CD4-positive, alpha-beta memory T cell (primary cell): Measurements from ENCODE around the gene DSTN. TPM values are rescaled to one million over a fixed set of nuclear protein-coding genes. Genes with fewer than 3 reads are reported as not detected.
A peak's percentile ranks its signal among the peaks of the same experiment; 100 is the strongest.

ENCODE experiments used
- CTCF ChIA-PET: fragments of 350-600 bp; sonication (Branson Sonifier 250); formaldehyde crosslinking; loops from one replicate; lab custom pipeline; 2021; ENCODE audit warnings: inconsistent platforms; ENCODE audit not compliant: partially characterized antibody; lab: Charles Lee
- POLR2A ChIA-PET: fragments of 350-600 bp; sonication (Branson Sonifier 250); formaldehyde crosslinking; loops from one replicate; lab custom pipeline; 2021; ENCODE audit not compliant: partially characterized antibody; lab: Charles Lee
- DNase-seq, 5 donors: peaks; one replicate each; pipeline versions ENCODE4 v3.0.0 to v3.0.0-alpha.2; 2020 to 2022; ENCODE audit warnings: mixed read lengths in 1 of 5
- H3K27ac ChIP-seq: one replicate; pipeline ENCODE4 v1.7.0; 2013; ENCODE audit warnings: low read depth, low read length
- H3K27me3 ChIP-seq: 2 replicates; pipeline ENCODE4 v1.7.0; 2013; ENCODE audit warnings: mild to moderate bottlenecking, low read length, moderate library complexity; ENCODE audit not compliant: insufficient read depth
- H3K36me3 ChIP-seq: 2 replicates; pipeline ENCODE4 v1.7.0; 2013; ENCODE audit warnings: mild to moderate bottlenecking, low read length, moderate library complexity; ENCODE audit not compliant: insufficient read depth
- H3K4me1 ChIP-seq: 2 replicates; pipeline ENCODE4 v1.7.0; 2013; ENCODE audit warnings: mild to moderate bottlenecking, low read length, moderate library complexity; ENCODE audit not compliant: insufficient read depth
- H3K4me3 ChIP-seq, 2 donors: one replicate each; pipeline ENCODE4 v1.7.0; 2013; ENCODE audit warnings: low read length in 2 of 2, mild to moderate bottlenecking in 1 of 2
- H3K9me3 ChIP-seq, 2 donors: one replicate each; pipeline ENCODE4 v1.7.0; 2013; ENCODE audit warnings: low read length in 2 of 2, control low read depth in 1 of 2; ENCODE audit not compliant: control insufficient read depth in 1 of 2
- H3K27ac Mint-ChIP-seq, 7 donors: one replicate each; pipeline ENCODE4 v1.8.0; 2020 to 2021; ENCODE audit warnings: mixed read lengths in 7 of 7, mild to moderate bottlenecking in 6 of 7, inconsistent platforms in 3 of 7, moderate library complexity in 3 of 7
- H3K27me3 Mint-ChIP-seq, 2 donors: one replicate each; pipeline ENCODE4 v1.8.0; 2020 to 2021; ENCODE audit warnings: mixed read lengths in 2 of 2
- H3K36me3 Mint-ChIP-seq, 2 donors: one replicate each; pipeline ENCODE4 v1.8.0; 2020 to 2021; ENCODE audit warnings: mixed read lengths in 2 of 2, inconsistent platforms in 1 of 2, mild to moderate bottlenecking in 1 of 2
- H3K4me1 Mint-ChIP-seq, 4 donors: one replicate each; pipeline ENCODE4 v1.8.0; 2020 to 2021; ENCODE audit warnings: mixed read lengths in 4 of 4, mild to moderate bottlenecking in 1 of 4
- H3K4me3 Mint-ChIP-seq, 8 donors: one replicate each; pipeline ENCODE4 v1.8.0; 2020 to 2021; ENCODE audit warnings: mixed read lengths in 8 of 8, mild to moderate bottlenecking in 7 of 8, moderate library complexity in 6 of 8, inconsistent platforms in 3 of 8
- H3K9me3 Mint-ChIP-seq, 8 donors: one replicate each; pipeline ENCODE4 v1.8.0; 2020 to 2021; ENCODE audit warnings: mixed read lengths in 8 of 8, mild to moderate bottlenecking in 5 of 8, inconsistent platforms in 3 of 8, moderate library complexity in 1 of 8
- intact Hi-C: fragments of 100-400 bp; cut with micrococcal nuclease; formaldehyde crosslinking; loops from one replicate; pipeline ENCODE4 v1.15.1; 2023
- polyA plus RNA-seq, 2 donors: library from polyadenylated mRNA; unstranded; fragments of 300-500 nt; fragmentation: Illumina TruSeq; gene quantifications; one replicate each; pipeline ENCODE4 v1.2.3, GENCODE V29; 2021
- total RNA-seq, 2 experiments: library from RNA; stranded (reverse); gene quantifications; one replicate each; pipeline ENCODE4 v1.2.3, GENCODE V29; 2021

Gene DSTN
- total and polyA plus RNA-seq, 4 experiments from 2014 or later: 43.1 to 212 (median 98.3) TPM

- Mint-ChIP-seq H3K27ac (peak overlapping the region in 3 of 7 donors; percentile 42 to 75 (median 70)), H3K4me3 (no peak overlapping the region), H3K4me1 (no peaks in the 10 kb centered on the region), H3K36me3 (peaks cover 14 to 52% of the 10 kb centered on the region in 2 donors), H3K27me3 (no peaks in the 10 kb centered on the region), H3K9me3 (no peaks in the 10 kb centered on the region)
- ChIA-PET POLR2A (no interaction called here), CTCF (interaction anchor here (1.2 kb wide), 1 partner anchor 32 kb away, joined by 3 read pairs; no protein-coding TSS in a partner anchor)
- no peaks in the 10 kb centered on the region for H3K9me3 ChIP-seq
- intact Hi-C loops: no loop called here
- H3K27me3 ChIP-seq: no peaks in the 10 kb centered on the region
- no peak overlapping the region for H3K4me3 ChIP-seq
- no peak overlapping the region for H3K27ac ChIP-seq
- no peak for DNase-seq
- no peaks in the 10 kb centered on the region for H3K4me1 ChIP-seq
- H3K36me3 ChIP-seq: peaks cover 9% of the 10 kb centered on the region
Observed at GRCh38 chr20:17622086-17622850, 52.4 kb downstream of the DSTN start.

GRCh38 chr20:17622851-17623508 lies 53.1 kb downstream of the DSTN start:
- no peaks in the 10 kb centered on the region for H3K4me1 Mint-ChIP-seq
- no peak overlapping the region for H3K4me3 Mint-ChIP-seq
- CTCF ChIA-PET: interaction anchor here (1.2 kb wide), 1 partner anchor 32 kb away, joined by 3 read pairs; no protein-coding TSS in a partner anchor
- POLR2A ChIA-PET: no interaction called here
- no peaks in the 10 kb centered on the region for H3K27me3 ChIP-seq
- H3K36me3 Mint-ChIP-seq: peaks cover 14 to 56% of the 10 kb centered on the region in 2 donors
- no peaks in the 10 kb centered on the region for H3K9me3 Mint-ChIP-seq
- H3K27ac ChIP-seq: no peak overlapping the region
- peaks cover 9% of the 10 kb centered on the region for H3K36me3 ChIP-seq
- H3K4me3 ChIP-seq: no peak overlapping the region
- intact Hi-C loops: no loop called here
- no peaks in the 10 kb centered on the region for H3K27me3 Mint-ChIP-seq
- no peaks in the 10 kb centered on the region for H3K4me1 ChIP-seq
- no peaks in the 10 kb centered on the region for H3K9me3 ChIP-seq
- DNase-seq: no peak
- no peak overlapping the region for H3K27ac Mint-ChIP-seq

- no peaks in the 10 kb centered on the region for H3K4me1 Mint-ChIP-seq
- no peaks in the 10 kb centered on the region for H3K4me1 ChIP-seq
Observed at GRCh38 chr20:17624070-17624469, 54.2 kb downstream of the DSTN start.

GRCh38 chr20:17624551-17625245 lies 54.8 kb downstream of the DSTN start:
- intact Hi-C loops: no loop called here
- H3K27me3 Mint-ChIP-seq: no peaks in the 10 kb centered on the region
- H3K27ac ChIP-seq: no peak overlapping the region
- CTCF ChIA-PET: no interaction called here
- H3K4me3 Mint-ChIP-seq: no peak overlapping the region
- DNase-seq: no peak
- H3K27ac Mint-ChIP-seq: peak overlapping the region in 2 of 7 donors; percentile 36 to 43
- no peaks in the 10 kb centered on the region for H3K9me3 Mint-ChIP-seq
- no peaks in the 10 kb centered on the region for H3K4me1 ChIP-seq
- no peaks in the 10 kb centered on the region for H3K4me1 Mint-ChIP-seq
- no peaks in the 10 kb centered on the region for H3K27me3 ChIP-seq
- no peak overlapping the region for H3K4me3 ChIP-seq
- POLR2A ChIA-PET: no interaction called here
- peaks cover 5% of the 10 kb centered on the region for H3K36me3 ChIP-seq
- peaks cover 8 to 50% of the 10 kb centered on the region in 2 donors for H3K36me3 Mint-ChIP-seq
- no peaks in the 10 kb centered on the region for H3K9me3 ChIP-seq

More at GRCh38 chr20:17624070-17624469, 54.2 kb downstream of the DSTN start:
- no peak overlapping the region for H3K27ac ChIP-seq
- no peak overlapping the region for H3K4me3 ChIP-seq
- POLR2A ChIA-PET: no interaction called here
- CTCF ChIA-PET: no interaction called here
- DNase-seq: no peak
- H3K27me3 ChIP-seq: no peaks in the 10 kb centered on the region
- Mint-ChIP-seq H3K27ac (peak overlapping the region in 1 of 7 donors; percentile 36), H3K27me3 (no peaks in the 10 kb centered on the region), H3K4me3 (no peak overlapping the region), H3K36me3 (peaks cover 11 to 57% of the 10 kb centered on the region in 2 donors), H3K9me3 (no peaks in the 10 kb centered on the region)
- intact Hi-C loops: no loop called here
- no peaks in the 10 kb centered on the region for H3K9me3 ChIP-seq
- H3K36me3 ChIP-seq: peaks cover 5% of the 10 kb centered on the region

GRCh38 chr20:17625246-17626051 lies 55.6 kb downstream of the DSTN start:
- no peak overlapping the region for H3K4me3 Mint-ChIP-seq
- Histone ChIP-seq H3K9me3 (no peaks in the 10 kb centered on the region), H3K4me3 (no peak overlapping the region), H3K36me3 (peaks cover 5% of the 10 kb centered on the region), H3K27me3 (no peaks in the 10 kb centered on the region), H3K27ac (no peak overlapping the region), H3K4me1 (no peaks in the 10 kb centered on the region)
- DNase-seq: no peak
- H3K27me3 Mint-ChIP-seq: no peaks in the 10 kb centered on the region
- peaks cover 11 to 47% of the 10 kb centered on the region in 2 donors for H3K36me3 Mint-ChIP-seq
- ChIA-PET CTCF (no interaction called here), POLR2A (no interaction called here)
- no peaks in the 10 kb centered on the region for H3K4me1 Mint-ChIP-seq
- H3K27ac Mint-ChIP-seq: peak overlapping the region in 1 of 7 donors; percentile 48
- intact Hi-C loops: no loop called here
- H3K9me3 Mint-ChIP-seq: no peaks in the 10 kb centered on the region

- no peak overlapping the region for H3K4me3 ChIP-seq
Observed at GRCh38 chr20:17626217-17627007, 56.5 kb downstream of the DSTN start.

More at GRCh38 chr20:17626217-17627007, 56.5 kb downstream of the DSTN start:
- ChIA-PET POLR2A (no interaction called here), CTCF (no interaction called here)
- H3K36me3 ChIP-seq: peaks cover 5% of the 10 kb centered on the region
- Mint-ChIP-seq H3K9me3 (no peaks in the 10 kb centered on the region), H3K36me3 (peaks cover 11 to 46% of the 10 kb centered on the region in 2 donors), H3K27me3 (no peaks in the 10 kb centered on the region), H3K4me1 (no peaks in the 10 kb centered on the region), H3K4me3 (no peak overlapping the region), H3K27ac (peak overlapping the region in 2 of 7 donors; percentile 12 to 53)
- H3K4me1 ChIP-seq: no peaks in the 10 kb centered on the region
- H3K9me3 ChIP-seq: no peaks in the 10 kb centered on the region
- intact Hi-C loops: no loop called here
- DNase-seq: no peak
- no peak overlapping the region for H3K27ac ChIP-seq
- no peaks in the 10 kb centered on the region for H3K27me3 ChIP-seq
